Esophagus squamous epithelium (tissue), 4 donors: Measurements from ENCODE around the gene GRIN1.

Source experiments
- CTCF ChIP-seq, 6 experiments: fragments of 450-650 bp in 4 of 6; fragments of 200-600 bp in 2 of 6; sonication (generic) in 2 of 6; IDR thresholded peaks; one replicate each; pipeline ENCODE4 v1.5.1; 2016 to 2019; ENCODE audit warnings: antibody characterized with exemption in 6 of 6, mild to moderate bottlenecking in 4 of 6, moderate library complexity in 4 of 6
- POLR2A ChIP-seq, 4 donors: fragments of 450-650 bp; IDR thresholded peaks; one replicate each; pipeline ENCODE4 v1.6.1; 2017; ENCODE audit warnings: antibody characterized with exemption in 4 of 4, mild to moderate bottlenecking in 4 of 4, moderate library complexity in 3 of 4

- TF ChIP-seq CTCF (IDR thresholded peaks at IDR 0.05): no peak
- no peak for TF ChIP-seq POLR2A (IDR thresholded peaks at IDR 0.05)
Observed at GRCh38 chr9:137193771-137194170, 54.8 kb downstream of the GRIN1 start.
